HL-60 (cell line): Measurements from ENCODE around the gene ANAPC5.
A peak's percentile ranks its signal among the peaks of the same experiment; 100 is the strongest.

ENCODE experiments used
- DNase-seq, 2 experiments: peaks; one replicate each; pipeline ENCODE4 v3.0.0-alpha.2; 2010 to 2020; ENCODE audit warnings: low read depth in 1 of 2, low spot score in 1 of 2
- H3K27ac ChIP-seq: fragments of 250-450 bp; sonication (Bioruptor Pico); replicated peaks from 2 replicates; pipeline ENCODE4 v1.5.1; 2020; ENCODE audit warnings: mild to moderate bottlenecking, moderate library complexity
- H3K27me3 ChIP-seq: fragments of 250-450 bp; sonication (Bioruptor Pico); 2 replicates; pipeline ENCODE4 v1.5.1; 2021; ENCODE audit warnings: mild to moderate bottlenecking, moderate library complexity; ENCODE audit not compliant: insufficient read depth, poor library complexity, severe bottlenecking
- H3K4me3 ChIP-seq: replicated peaks from 2 replicates; pipeline ENCODE4 v1.5.1; 2011; ENCODE audit warnings: mild to moderate bottlenecking, control low read depth, low read length; ENCODE audit not compliant: insufficient read depth
- GABPA ChIP-seq: IDR thresholded peaks from 2 replicates; pipeline ENCODE4 v1.6.1; 2012; ENCODE audit warnings: low read depth
- POLR2AphosphoS5 ChIP-seq: IDR thresholded peaks from 2 replicates; pipeline ENCODE4 v1.6.1; 2012; ENCODE audit warnings: low read depth
- SPI1 ChIP-seq: IDR thresholded peaks from 2 replicates; pipeline ENCODE4 v1.6.1; 2012; ENCODE audit warnings: low read depth, mild to moderate bottlenecking, borderline replicate concordance
- TF ChIP-seq, protein P1 (sequence below): IDR thresholded peaks from one replicate; pipeline ENCODE4 v1.5.1; 2011; ENCODE audit warnings: low read length, control low read depth, inconsistent platforms; ENCODE audit not compliant: insufficient read depth
- TF ChIP-seq, protein P2 (sequence below): IDR thresholded peaks from 2 replicates; pipeline ENCODE4 v1.6.1; 2012; ENCODE audit warnings: low read depth; ENCODE audit not compliant: insufficient replicate concordance

Gene ANAPC5

DNA sequence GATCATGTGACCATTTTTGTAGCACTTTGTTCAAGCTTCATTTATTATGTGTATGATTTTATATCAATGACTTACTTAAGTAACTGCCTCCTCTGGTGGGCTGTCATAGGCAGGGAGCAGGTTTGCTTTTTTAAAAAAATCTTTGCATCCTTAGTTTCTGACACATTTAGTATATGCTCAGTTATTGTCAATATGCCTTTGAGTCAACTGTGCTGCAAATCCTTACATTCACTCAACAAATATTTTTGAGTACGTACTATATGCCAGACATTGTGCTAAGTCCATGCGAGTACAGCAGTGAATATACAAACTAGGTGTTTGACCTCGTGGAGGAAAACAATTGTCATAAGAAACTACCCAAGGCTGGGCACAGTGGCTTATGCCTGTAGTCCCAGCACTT, 4.4 kb upstream of the ANAPC5 start:
- Histone ChIP-seq H3K27ac (no peak overlapping the region), H3K27me3 (no peaks in the 10 kb centered on the region), H3K4me3 (no peak overlapping the region)
- TF ChIP-seq SPI1, result no peak
- DNase-seq, result no peak

DNA sequence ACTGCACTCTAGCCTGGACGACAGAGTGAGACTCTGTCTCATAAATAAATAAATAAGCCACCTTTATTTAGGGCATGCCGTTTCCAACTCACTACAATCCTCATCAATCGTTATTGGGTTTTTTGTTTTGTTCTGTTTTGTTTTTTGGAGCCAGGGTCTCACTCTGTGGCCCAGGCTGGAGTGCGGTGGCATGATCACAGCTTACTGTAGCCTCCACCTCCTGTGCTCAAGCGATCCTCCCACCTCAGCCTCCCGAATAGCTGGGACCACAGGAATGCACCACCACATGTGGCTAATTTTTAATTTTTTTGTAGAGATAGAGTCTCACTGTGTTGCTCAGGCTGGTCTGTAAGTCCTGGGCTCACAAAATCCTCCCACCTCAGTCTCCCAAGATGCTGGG, 3.6 kb upstream of the ANAPC5 start:
- DNase-seq, result no peak
- TF ChIP-seq, protein P1, sequence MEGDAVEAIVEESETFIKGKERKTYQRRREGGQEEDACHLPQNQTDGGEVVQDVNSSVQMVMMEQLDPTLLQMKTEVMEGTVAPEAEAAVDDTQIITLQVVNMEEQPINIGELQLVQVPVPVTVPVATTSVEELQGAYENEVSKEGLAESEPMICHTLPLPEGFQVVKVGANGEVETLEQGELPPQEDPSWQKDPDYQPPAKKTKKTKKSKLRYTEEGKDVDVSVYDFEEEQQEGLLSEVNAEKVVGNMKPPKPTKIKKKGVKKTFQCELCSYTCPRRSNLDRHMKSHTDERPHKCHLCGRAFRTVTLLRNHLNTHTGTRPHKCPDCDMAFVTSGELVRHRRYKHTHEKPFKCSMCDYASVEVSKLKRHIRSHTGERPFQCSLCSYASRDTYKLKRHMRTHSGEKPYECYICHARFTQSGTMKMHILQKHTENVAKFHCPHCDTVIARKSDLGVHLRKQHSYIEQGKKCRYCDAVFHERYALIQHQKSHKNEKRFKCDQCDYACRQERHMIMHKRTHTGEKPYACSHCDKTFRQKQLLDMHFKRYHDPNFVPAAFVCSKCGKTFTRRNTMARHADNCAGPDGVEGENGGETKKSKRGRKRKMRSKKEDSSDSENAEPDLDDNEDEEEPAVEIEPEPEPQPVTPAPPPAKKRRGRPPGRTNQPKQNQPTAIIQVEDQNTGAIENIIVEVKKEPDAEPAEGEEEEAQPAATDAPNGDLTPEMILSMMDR, result no peak
- TF ChIP-seq SPI1 (no peak), GABPA (no peak), POLR2AphosphoS5 (no peak)
- TF ChIP-seq, protein P2, sequence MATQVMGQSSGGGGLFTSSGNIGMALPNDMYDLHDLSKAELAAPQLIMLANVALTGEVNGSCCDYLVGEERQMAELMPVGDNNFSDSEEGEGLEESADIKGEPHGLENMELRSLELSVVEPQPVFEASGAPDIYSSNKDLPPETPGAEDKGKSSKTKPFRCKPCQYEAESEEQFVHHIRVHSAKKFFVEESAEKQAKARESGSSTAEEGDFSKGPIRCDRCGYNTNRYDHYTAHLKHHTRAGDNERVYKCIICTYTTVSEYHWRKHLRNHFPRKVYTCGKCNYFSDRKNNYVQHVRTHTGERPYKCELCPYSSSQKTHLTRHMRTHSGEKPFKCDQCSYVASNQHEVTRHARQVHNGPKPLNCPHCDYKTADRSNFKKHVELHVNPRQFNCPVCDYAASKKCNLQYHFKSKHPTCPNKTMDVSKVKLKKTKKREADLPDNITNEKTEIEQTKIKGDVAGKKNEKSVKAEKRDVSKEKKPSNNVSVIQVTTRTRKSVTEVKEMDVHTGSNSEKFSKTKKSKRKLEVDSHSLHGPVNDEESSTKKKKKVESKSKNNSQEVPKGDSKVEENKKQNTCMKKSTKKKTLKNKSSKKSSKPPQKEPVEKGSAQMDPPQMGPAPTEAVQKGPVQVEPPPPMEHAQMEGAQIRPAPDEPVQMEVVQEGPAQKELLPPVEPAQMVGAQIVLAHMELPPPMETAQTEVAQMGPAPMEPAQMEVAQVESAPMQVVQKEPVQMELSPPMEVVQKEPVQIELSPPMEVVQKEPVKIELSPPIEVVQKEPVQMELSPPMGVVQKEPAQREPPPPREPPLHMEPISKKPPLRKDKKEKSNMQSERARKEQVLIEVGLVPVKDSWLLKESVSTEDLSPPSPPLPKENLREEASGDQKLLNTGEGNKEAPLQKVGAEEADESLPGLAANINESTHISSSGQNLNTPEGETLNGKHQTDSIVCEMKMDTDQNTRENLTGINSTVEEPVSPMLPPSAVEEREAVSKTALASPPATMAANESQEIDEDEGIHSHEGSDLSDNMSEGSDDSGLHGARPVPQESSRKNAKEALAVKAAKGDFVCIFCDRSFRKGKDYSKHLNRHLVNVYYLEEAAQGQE, result no peak

DNA sequence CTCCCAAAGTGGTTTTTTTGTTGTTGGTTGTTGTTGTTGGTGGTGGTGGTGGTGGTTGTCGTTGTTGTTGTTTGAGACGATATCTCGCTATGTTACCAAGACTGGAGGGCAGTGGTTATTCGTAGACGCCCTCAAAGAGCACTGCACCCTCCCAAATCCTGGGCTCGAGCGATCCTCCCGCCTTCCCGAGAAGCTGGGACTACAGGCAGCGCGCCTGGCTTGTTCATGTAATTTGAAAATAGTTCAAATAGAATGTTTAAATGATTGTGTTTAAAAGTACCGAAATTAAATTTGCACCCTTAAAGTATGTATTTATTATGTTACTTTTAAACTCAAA, 439 bp upstream of the ANAPC5 start:
- no peaks in the 10 kb centered on the region for H3K27me3 ChIP-seq
- H3K4me3 ChIP-seq, result peak overlapping the region; percentile 76
- DNase-seq, result no peak
- peak overlapping the region; percentile 96 for H3K27ac ChIP-seq
- TF ChIP-seq POLR2AphosphoS5 (no peak), SPI1 (no peak), GABPA (no peak)
- TF ChIP-seq, protein P2, result no peak
- TF ChIP-seq, protein P1, result no peak

More for the DNA sequence above, 3.6 kb upstream of the ANAPC5 start:
- no peak overlapping the region for H3K27ac ChIP-seq
- H3K27me3 ChIP-seq, result no peaks in the 10 kb centered on the region
- H3K4me3 ChIP-seq, result no peak overlapping the region

DNA sequence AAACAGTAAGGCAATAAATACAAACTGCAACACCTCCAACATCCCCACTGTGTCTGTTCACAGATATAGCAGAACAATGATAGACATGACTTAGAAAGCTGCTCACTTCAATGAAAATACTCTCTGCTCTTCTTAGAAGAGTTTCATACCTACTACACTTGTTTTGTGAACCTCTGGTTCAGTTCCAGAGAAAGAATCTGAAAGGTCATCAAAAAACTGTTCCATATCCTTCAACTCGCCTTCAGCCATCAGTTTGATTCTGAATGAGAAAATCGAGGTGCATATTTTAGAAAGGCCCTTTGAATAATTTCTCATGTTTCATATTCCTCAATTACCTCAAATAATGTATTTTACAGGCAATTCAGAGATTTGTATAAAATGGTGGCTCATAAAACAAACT, 5.5 kb downstream of the ANAPC5 start:
- no peaks in the 10 kb centered on the region for H3K27me3 ChIP-seq
- no peak overlapping the region for H3K27ac ChIP-seq
- DNase-seq, result no peak
- TF ChIP-seq SPI1 (no peak), GABPA (no peak), POLR2AphosphoS5 (no peak)
- TF ChIP-seq, protein P2, result no peak
- TF ChIP-seq, protein P1, result no peak
- H3K4me3 ChIP-seq, result no peak overlapping the region
